ENCODE data around the gene ATP6V1A.
A peak's percentile ranks its signal among the peaks of the same experiment; 100 is the strongest.
"Not testable (repeated sequence)": the region's sequence is repeated elsewhere in the genome, so short reads cannot be mapped to it uniquely, and the experiment has no call there.

The ATP6V1A gene

GRCh38 chr3:113829576-113830354 is 82.9 kb downstream of the ATP6V1A start:
- DNase-seq: no peak

- no peak for DNase-seq
These were observed 84.2 kb downstream of the ATP6V1A start for GRCh38 chr3:113831103-113831355.

DNA sequence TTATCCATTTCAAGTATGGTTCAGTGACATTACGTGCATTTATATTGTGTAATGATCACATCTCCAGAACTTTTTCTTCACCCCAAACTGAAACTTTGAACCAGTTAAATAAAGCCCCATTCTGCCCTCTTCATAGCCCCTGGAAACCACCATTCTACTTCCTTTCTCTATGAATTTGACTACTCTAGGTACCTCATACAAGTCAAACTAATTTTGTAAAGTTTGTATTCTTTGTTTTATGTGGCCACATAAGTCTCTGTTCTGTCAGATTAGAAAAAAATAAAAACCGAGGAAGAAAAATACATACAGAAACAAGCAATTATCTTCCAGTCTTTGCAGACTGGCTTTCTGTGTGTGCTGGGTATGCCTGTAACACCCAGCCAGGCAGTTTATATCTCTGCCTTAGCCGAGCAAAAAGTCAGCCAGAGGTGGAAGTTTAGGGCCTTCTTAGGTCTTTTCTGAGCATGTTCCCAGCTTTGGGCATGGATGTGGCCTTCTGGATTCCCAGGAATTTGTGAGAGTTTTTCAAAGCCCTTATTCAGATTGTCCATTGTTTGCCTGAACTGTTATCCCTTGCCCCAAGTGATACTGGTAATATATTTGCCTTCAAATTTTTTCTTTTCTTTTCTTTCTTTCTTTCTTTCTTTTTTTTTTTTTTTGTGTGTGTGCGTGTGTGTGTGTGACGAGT is 85.8 kb downstream of the ATP6V1A start:
- DNase-seq: no peak

- DNase-seq: no peak
These were observed 88.1 kb downstream of the ATP6V1A start for GRCh38 chr3:113834983-113835382.

DNA sequence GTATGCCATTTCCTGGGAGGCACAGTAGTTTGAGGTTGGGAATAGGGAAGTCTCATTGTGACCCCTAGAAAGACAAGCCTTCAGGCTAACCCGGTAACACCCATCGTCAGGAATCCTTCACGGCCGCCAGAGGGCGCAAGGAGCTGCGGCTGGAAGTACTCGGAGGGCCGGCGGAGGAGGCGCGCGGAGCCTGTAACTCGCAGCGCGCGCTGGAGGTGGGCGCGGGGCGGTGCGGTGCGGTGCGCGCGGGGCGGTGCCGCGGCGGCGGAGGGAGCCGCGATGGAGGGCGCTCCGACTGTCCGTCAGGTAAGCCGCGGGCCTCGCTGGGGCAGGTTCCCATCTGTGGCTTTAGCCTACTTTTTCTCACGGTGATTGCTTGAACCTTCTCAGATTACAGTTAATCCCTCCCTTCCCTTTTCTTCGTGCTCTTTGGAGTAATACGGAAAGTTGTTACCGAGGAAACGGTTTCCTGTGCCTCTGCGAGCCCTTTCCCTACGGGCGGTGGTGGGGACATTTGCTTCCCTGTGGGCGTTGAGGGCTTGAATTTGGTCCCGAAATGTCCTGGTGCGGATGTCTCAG is 91.9 kb downstream of the ATP6V1A start, which contains the start of gene GRAMD1C:
Gene GRAMD1C, plus strand, starts transcription at position 158 of the 579 bp plus-strand sequence. Its CDS starts 122 bp downstream, at position 280.
- peak; percentile 90 for DNase-seq

- DNase-seq: no peak
These were observed 92.7 kb downstream of the ATP6V1A start for GRCh38 chr3:113839551-113839950.

DNA sequence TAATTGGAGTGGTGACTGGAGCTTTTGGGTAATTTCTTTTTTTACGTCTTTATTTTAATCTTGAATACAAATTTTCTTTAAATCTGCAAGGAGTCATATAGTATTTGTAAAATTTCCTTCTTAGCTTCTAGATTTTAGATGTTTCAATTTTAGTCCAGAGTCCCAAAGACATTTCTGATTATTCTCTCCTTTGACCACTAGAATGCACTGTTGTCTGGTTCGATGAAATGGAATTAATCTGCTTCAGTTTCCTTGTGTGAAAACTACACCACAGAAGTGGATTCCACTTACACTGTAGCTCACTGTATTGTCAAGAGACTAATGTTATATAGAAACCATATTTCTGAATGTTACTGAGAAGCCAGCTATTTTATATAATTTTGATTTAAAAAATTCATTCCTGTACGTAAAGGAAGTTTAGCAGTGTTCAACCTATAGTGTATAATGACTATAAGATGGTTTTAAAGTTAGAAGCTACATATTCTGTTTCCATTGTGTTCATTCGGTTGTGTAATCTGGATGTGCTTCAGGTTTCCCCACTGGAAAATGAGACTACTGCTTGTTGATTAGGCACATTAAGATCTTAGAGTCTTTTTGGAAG is 97.9 kb downstream of the ATP6V1A start:
- DNase-seq: no peak

DNA sequence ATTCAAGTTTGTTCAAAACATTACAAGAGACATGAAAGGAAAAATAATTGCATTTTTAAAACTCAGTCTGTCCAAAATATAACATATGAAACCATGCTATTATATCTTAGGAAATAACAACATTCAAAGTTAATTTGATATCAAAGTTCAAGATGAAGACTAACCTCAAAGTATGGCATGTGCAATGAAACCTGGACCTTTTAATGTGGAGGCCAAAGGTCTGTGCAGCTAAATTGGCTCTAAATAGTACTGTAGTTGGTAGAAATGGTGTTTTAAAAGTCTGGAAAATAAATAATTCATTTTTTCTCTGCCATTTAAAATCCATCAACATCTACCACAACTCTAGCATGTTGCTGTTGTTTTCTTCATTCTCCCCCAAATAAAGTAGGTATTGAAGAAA is 100.4 kb downstream of the ATP6V1A start:
- no peak for DNase-seq

DNA sequence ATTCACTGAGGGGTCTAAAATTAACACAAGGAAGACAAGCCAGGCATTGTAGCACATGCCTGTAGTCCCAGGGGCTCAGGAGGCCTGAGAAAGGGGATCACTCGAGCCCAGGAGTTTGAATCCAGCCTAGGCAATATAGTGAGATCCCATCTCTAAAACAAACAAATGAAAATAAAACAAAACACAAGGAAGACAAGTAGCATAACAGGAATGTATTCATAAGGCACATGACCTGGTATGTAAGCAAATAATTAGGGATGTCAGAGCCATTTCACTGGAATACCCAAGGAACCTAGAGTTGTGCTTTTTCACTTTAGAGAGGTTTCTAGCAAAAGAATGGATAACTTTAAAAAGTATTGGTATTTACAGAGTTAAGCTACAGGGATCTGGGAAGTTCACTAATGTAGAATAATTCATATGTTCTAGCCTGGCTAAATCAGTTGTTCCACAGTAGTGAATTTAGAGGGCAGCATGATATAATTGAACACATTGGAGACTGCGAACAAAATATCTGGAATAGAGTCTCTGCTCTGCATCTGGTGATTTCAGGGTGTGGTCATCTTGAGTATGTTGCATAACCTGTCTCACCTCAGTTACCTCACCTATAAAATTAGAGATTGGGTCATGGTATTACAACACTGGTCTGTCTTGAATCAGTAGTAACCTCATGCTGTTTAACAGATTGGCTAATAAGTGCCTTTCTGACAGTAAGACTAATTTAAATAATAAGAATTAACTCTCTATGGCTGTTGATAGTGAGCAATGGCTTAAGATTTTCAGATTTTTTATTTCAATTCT is 101.0 kb downstream of the ATP6V1A start:
- DNase-seq: no peak

GRCh38 chr3:113849071-113849470 is 102.2 kb downstream of the ATP6V1A start:
- not testable (repeated sequence) for DNase-seq

DNA sequence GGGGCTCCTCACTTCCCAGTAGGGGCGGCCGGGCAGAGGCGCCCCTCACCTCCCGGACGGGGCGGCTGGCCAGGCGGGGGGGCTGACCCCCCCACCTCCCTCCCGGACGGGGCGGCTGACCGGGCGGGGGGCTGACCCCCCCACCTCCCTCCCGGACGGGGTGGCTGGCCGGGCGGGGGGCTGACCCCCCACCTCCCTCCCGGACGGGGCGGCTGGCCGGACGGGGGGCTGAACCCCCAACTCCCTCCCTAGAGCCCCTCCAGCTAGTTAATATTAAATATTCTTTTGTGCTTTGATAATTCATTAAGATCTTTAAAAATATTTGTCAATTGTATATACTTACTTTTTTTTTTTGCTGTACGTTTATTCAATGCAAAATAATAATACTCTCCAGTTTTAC is 103.0 kb downstream of the ATP6V1A start:
- not testable (repeated sequence) for DNase-seq

- DNase-seq: not testable (repeated sequence)
These were observed 103.6 kb downstream of the ATP6V1A start for GRCh38 chr3:113850391-113850790.

- DNase-seq: no peak
These were observed 105.7 kb downstream of the ATP6V1A start for GRCh38 chr3:113852506-113852905.

Data from right hindlimb (tissue), 1 donor.